ENCODE data around the gene CERS6.

CERS6 gene

DNA sequence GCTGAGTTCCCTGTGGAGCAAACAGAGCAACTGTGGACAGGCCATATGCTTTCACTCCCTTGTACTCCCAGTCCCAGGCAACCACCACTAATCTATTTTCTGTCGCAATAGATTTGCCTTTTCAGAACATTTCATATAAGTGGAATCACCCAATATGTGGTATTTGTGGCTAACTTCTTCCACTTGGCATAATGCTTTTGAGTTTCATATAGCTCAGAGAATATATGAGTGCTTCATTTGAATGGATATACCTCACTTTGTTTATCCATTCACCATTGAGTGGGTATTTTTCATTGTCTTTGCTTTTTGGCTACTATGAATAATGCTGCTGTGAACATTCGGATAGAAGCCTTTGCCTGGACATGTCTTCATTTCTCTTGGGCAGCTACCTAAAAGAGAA is 151.9 kb downstream of the CERS6 start:
- no peak for DNase-seq

DNA sequence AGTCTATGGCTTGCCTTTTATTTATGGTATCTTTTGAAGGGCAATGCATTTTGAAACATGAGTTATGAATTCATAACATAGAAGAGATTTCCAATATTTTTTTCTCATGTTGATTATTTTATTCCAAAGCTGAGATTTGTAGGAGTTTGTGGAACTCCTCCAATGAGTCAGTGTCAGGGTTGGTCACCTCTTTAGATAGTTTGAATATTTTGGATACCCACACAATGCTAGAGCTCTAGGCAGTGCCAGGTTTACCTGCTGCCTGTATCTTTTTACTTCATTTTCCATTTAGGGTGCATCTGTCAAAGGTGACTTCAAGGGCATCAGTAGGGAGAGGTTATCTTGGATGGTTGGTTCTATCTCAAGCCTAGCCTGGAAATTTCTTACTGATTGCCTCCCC is 152.7 kb downstream of the CERS6 start:
- no peak for DNase-seq

GRCh38 chr2:168611091-168611490 is 155.0 kb downstream of the CERS6 start:
- DNase-seq = no peak

GRCh38 chr2:168611896-168612650 is 156.0 kb downstream of the CERS6 start:
- no peak for DNase-seq

- DNase-seq = no peak
Observed at GRCh38 chr2:168612719-168613118, 156.6 kb downstream of the CERS6 start.

DNA sequence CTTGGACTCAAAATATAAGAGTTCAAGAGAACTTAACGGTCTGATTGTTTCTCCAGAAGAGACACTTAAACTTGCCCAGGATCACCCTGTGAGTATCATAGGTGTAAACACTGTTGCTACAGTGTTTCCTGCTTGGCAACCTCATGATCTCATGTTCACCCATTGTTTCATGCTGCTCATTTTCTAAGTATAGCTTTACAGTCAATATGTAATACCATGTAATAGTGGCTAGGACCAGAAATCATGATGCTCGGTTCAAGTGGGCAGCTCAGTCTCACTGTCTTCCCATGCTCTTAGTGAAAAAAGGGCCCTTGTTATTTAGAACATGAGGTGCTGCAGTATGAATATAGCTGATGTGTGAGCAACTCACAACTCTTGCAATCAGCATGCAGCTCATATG is 157.5 kb downstream of the CERS6 start:
- no peak for DNase-seq

DNA sequence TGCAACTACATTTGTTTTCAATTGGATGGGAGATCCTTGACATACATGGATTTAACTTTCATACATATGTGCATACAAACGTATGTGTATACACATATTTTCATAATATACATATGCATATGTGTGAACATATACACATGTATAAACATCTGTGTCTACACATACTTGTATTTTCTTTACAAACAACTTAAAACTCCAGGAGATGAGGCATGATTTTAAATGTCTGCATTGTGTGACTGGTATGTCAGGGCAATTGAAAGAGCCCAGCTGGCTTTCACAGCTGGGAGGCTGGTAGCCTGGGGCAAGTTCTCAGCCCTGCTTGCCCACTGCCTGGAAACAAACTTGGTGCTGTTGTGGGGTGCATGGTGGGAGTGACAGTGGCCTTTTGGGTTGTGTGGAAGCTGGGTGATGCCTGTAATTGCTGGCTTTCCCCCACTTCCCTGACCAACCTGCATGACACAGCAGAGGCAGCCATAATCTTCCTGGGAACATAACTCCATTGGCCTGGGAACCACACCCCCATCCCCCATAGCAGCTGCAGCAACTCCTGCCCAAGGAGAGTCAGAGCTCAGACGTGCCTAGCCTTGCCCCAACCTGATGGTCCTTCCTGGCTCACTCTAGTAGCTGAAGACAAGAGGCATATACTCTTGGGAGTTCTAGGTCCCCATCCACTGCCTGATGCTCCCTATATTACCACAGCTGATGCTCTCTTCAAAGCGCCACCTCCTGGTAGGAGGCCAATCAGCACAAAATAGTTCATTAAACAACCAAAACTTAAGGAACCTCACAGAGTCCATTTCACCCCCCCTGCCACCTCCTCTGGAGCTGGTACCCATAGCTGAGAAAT is 158.3 kb downstream of the CERS6 start:
- no peak for DNase-seq

DNA sequence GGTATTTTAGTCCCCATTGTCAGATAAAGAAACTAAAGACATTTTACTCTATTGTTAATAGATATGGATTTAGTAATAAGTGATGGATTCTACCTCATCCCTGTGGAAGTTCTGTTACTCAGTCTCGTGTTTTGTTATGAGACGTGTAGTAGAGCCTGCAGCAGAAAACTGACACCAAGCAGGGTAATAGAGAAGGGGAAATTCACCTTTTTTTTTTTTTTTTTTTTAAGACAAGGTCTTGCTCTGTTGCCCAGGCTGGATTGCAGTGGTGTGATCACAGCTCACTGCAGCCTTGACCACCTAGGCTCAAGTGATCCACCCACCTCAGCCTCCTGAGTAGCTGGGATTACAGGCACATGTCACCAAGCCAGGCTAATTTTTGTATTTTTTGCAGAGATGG is 164.5 kb downstream of the CERS6 start:
- DNase-seq = no peak

DNA sequence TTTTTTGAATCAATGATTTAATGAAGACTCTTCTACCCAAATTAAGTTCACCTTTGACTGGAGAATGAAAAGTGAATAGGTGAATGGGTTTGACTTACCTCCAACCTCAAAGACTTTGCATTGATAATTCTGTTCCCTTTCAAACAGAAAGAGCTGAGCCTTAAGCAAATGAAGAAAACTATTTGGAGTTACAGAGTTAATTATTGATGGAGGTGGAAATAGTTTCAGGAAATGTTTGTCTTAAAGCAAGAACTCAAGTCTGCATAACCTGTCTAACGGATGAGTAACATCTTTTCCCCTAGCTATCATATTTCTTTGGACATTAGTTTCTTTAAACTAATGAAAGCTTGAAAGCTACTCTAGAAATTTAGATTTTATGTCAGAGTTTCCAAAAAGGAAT is 166.5 kb downstream of the CERS6 start:
- DNase-seq = no peak

- DNase-seq = no peak
Observed at GRCh38 chr2:168624028-168624427, 168.0 kb downstream of the CERS6 start.

- DNase-seq = no peak
Observed at GRCh38 chr2:168626096-168626495, 170.0 kb downstream of the CERS6 start.

DNA sequence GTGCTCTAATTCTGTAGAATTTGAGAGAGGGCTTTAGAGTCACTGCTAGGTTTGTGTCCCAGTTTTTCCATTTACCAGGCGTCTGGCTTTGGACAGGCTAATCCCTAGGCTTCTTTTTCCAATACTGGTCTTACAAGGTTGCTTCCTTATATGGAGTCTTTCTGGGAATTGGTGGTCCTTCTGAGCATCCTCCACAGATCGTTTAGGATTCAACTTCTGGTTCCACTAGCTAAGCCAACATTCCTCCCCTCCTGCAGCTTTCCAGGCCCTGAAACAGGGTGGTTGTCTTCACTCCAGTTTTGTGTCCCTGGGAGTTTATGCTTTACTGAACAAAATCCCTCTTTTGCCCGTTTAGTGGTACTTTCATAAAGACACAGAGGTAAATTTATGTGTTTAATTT is 170.6 kb downstream of the CERS6 start:
- DNase-seq = no peak

GRCh38 chr2:168632709-168633121 is 176.6 kb downstream of the CERS6 start:
- no peak for DNase-seq

- no peak for DNase-seq
Observed at GRCh38 chr2:168633200-168633599, 177.1 kb downstream of the CERS6 start.

- no peak for DNase-seq
Observed at GRCh38 chr2:168633895-168634294, 177.8 kb downstream of the CERS6 start.

DNA sequence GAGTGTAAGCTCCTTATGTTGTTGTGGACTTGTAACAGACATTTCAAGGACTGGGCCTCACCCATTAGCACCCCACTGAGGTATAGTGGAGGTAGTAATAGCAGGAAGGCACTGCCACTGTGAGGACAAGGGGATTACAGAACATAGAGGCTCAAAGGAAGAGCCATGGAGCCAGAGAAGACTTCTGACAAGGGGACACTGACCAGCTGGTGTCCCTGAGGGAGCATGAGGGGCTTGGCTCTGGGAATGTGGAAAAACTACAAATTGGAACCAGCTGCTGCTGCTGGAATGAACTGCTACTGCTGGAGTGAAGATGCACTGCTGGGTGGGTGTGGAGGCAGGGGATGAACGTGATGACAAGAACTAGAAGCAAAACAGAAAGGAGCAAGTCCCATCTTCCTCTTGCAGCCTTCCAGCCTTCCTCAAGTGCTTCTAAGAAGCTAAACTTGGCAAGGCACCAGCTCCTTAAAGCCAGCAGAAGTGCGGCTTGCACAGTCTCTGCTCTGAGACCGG is 179.0 kb downstream of the CERS6 start:
- no peak for DNase-seq

GRCh38 chr2:168639018-168639417 is 182.9 kb downstream of the CERS6 start:
- no peak for DNase-seq

DNA sequence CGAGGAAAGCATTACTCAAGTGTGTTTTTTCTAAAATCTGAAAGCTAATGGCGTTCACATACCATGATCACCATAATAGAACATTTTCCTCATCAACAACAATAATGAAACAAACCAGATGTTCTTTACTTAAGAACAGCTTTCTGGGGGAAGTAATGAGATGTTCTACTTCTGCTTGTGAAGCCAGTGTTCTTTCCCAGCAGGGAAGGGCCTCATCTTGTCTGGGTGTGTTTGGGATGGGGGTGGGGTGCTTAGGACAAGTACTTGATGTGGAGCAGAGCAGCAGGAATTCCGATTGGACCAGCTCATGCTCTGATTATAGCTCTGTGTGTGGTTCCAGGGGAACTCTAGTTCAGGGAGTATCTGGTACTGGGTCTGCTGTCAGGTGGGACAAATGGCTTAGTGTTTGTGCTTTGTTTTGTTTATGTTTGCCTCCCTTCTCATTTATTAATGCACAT is 183.4 kb downstream of the CERS6 start:
- no peak for DNase-seq

DNA sequence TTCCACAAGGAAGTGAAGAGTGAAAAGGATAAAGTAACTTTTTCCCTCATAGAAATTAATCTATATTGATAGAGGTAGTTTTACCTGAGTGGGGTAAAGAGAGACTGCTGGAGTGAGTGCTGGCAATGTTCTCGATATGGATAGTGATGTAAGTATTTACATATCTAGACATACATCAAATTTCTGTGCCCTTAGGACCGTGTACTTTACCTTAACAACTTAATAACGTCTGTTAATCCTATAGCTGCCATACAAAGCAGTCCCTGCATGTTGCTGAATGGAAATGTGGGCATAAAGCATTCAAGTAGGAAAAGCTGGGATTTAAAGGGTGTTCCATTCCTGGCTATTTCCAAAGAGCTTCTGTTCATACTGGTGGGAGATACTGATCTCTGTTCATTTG is 184.0 kb downstream of the CERS6 start:
- DNase-seq = no peak

- DNase-seq = no peak
Observed at GRCh38 chr2:168641636-168642035, 185.6 kb downstream of the CERS6 start.

GRCh38 chr2:168642873-168643272 is 186.8 kb downstream of the CERS6 start:
- DNase-seq = no peak

GRCh38 chr2:168643979-168644378 is 187.9 kb downstream of the CERS6 start:
- no peak for DNase-seq

- DNase-seq = no peak
Observed at GRCh38 chr2:168645696-168646338, 189.7 kb downstream of the CERS6 start.

- no peak for DNase-seq
Observed at GRCh38 chr2:168649105-168649504, 193.0 kb downstream of the CERS6 start.

Data from activated naive CD4-positive, alpha-beta T cell (primary cell).